ENCODE data around the gene HOXB5.

The HOXB5 gene

GRCh38 chr17:48601539-48602425, 8.2 kb upstream of the HOXB5 start:
- no peak for FAIRE-seq

GRCh38 chr17:48601207-48601538, 7.6 kb upstream of the HOXB5 start:
- no peak for FAIRE-seq

GRCh38 chr17:48600244-48601098, 6.9 kb upstream of the HOXB5 start:
- no peak for FAIRE-seq

GRCh38 chr17:48599354-48599753, 5.8 kb upstream of the HOXB5 start:
- FAIRE-seq = no peak

- no peak for FAIRE-seq
Measured at GRCh38 chr17:48598736-48599135, 5.2 kb upstream of the HOXB5 start.

GRCh38 chr17:48597778-48598631, 4.4 kb upstream of the HOXB5 start:
- no peak for FAIRE-seq

GRCh38 chr17:48597528-48597777, 3.9 kb upstream of the HOXB5 start:
- no peak for FAIRE-seq

- FAIRE-seq = no peak
Measured at GRCh38 chr17:48596735-48597527, 3.4 kb upstream of the HOXB5 start.

GRCh38 chr17:48596000-48596734, 2.6 kb upstream of the HOXB5 start:
- FAIRE-seq = no peak

- FAIRE-seq = no peak
Measured at GRCh38 chr17:48595278-48595999, 1.9 kb upstream of the HOXB5 start.

- FAIRE-seq = no peak
Measured at GRCh38 chr17:48594538-48595277, 1.1 kb upstream of the HOXB5 start.

- FAIRE-seq = no peak
Measured at GRCh38 chr17:48593840-48594537, 410 bp upstream of the HOXB5 start.

- FAIRE-seq = no peak
Measured at GRCh38 chr17:48592577-48592976, 1.0 kb downstream of the HOXB5 start.

- no peak for FAIRE-seq
Measured at GRCh38 chr17:48592057-48592514, 1.5 kb downstream of the HOXB5 start.

GRCh38 chr17:48591255-48592056, 2.1 kb downstream of the HOXB5 start:
- no peak for FAIRE-seq

- FAIRE-seq = no peak
Measured at GRCh38 chr17:48590607-48591161, 2.9 kb downstream of the HOXB5 start.

- FAIRE-seq = no peak
Measured at GRCh38 chr17:48589831-48590606, 3.6 kb downstream of the HOXB5 start, which contains the start of gene HOXB3. HOXB3 (minus strand) TSS chr17:48590241; CDS start chr17:48552474, 37,767 bp downstream.
